Limb (tissue), 2 donors: ENCODE results near the gene ACIN1.

Experiments used
- DNase-seq, 2 donors: peaks; one replicate each; pipeline ENCODE4 v3.0.0-alpha.2; 2016; ENCODE audit errors: extremely low spot score in 2 of 2

The ACIN1 gene

GRCh38 chr14:23042162-23042965 is 52.6 kb downstream of the ACIN1 start, which contains the start of gene PSMB11:
Gene PSMB11 (plus strand): TSS chr14:23042212. CDS start chr14:23042226, 14 bp downstream.
- no peak for DNase-seq

- no peak for DNase-seq
Observed at GRCh38 chr14:23041729-23042128, 53.2 kb downstream of the ACIN1 start.

- no peak for DNase-seq
Observed at GRCh38 chr14:23040100-23040499, 54.8 kb downstream of the ACIN1 start.

- no peak for DNase-seq
Observed at GRCh38 chr14:23035303-23036144, 59.4 kb downstream of the ACIN1 start.

GRCh38 chr14:23034498-23035302 is 60.2 kb downstream of the ACIN1 start, which contains the start of gene PSMB5:
Gene PSMB5 (minus strand): TSS chr14:23034900. CDS start chr14:23034881, 19 bp downstream.
- peak; percentile 89 to 96 for DNase-seq

GRCh38 chr14:23033801-23034497 is 61.0 kb downstream of the ACIN1 start:
- DNase-seq, result no peak

GRCh38 chr14:23033251-23033727 is 61.6 kb downstream of the ACIN1 start:
- no peak for DNase-seq

GRCh38 chr14:23030936-23031335 is 64.0 kb downstream of the ACIN1 start:
- no peak for DNase-seq

GRCh38 chr14:23028799-23029198 is 66.1 kb downstream of the ACIN1 start:
- DNase-seq, result no peak

GRCh38 chr14:23025151-23025814 is 69.7 kb downstream of the ACIN1 start:
- DNase-seq, result no peak

- no peak for DNase-seq
Observed at GRCh38 chr14:23024612-23025075, 70.3 kb downstream of the ACIN1 start.

GRCh38 chr14:23023795-23024152 is 71.2 kb downstream of the ACIN1 start:
- no peak for DNase-seq

GRCh38 chr14:23023022-23023794 is 71.7 kb downstream of the ACIN1 start:
- DNase-seq, result no peak

GRCh38 chr14:23021889-23022442 is 73.0 kb downstream of the ACIN1 start:
- DNase-seq, result no peak

GRCh38 chr14:23021434-23021833 is 73.5 kb downstream of the ACIN1 start:
- no peak for DNase-seq

GRCh38 chr14:23020143-23021128 is 74.5 kb downstream of the ACIN1 start:
- DNase-seq, result no peak

- no peak for DNase-seq
Observed at GRCh38 chr14:23018107-23018506, 76.8 kb downstream of the ACIN1 start.

- DNase-seq, result no peak
Observed at GRCh38 chr14:23017091-23017490, 77.8 kb downstream of the ACIN1 start.
